Superior temporal gyrus (tissue), 1 donor: ENCODE results near the gene SLF2.

Experiments used
- DNase-seq: peaks from one replicate; pipeline ENCODE4 v3.0.0-alpha.2; 2016; ENCODE audit errors: extremely low spot score

SLF2 gene

DNA sequence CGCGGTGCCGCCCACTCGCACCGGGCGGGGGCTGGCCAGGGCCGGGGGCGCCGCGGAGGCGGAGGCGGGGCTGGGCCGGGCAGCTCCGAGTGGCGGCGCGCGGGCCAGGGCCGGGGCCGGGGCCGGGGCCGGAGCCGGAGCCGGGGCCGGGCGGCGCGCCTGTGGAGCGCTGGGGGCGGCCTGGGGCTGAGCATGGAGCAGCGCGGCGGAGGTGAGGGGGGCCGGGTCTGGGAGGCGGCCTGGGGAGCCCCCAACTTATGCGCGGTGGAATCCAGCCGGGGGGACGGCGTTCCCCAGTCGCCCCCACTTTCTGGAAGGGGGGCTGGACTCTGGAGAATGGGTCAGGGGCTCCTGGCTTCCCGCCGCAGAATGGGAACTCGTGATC lies 87.0 kb downstream of the SLF2 start, which contains the start of gene LZTS2:
Gene LZTS2, plus strand, starts transcription at position 67 of the 385 bp plus-strand sequence. CDS start 2,731 bp downstream, outside the sequence.
- no peak for DNase-seq

GRCh38 chr10:101000127-101000914 lies 87.6 kb downstream of the SLF2 start:
- DNase-seq = peak; percentile 45

DNA sequence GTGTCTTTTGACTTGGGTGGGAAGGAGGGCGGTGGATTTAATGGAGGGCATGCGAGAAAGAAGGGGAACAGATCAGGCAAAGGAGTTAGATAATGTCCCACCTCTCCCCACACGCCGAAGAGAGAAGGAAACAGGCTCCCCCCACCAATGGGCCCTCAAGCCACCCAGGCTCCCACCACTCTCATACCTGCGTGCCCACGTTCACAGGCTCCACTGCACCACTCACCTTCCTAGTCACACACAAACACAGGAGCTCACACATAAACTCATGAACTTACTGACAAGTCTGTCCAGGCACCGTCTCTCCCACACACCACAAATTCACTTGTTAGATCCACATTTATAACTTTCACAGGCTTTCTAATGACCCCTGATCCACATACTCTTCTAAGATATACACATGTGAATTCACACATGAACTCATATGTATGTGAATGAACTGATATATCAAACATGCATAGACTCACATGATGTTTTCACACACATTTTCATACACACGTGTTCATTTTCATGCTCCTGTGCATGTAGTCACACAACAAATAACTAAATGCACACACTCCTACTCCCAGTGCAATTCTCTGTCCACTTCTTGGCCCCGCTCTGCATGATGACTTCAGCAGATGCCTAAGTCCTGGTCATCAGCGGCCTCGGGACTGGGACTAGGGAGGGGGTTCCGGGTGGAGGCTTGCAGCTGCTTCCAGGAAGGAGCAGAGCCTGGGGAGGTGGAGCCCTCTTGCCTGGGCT lies 88.3 kb downstream of the SLF2 start:
- peak; percentile 85 for DNase-seq

GRCh38 chr10:101001659-101002035 lies 88.9 kb downstream of the SLF2 start:
- no peak for DNase-seq

- no peak for DNase-seq
Measured at GRCh38 chr10:101002456-101002855, 89.7 kb downstream of the SLF2 start.

GRCh38 chr10:101003639-101004206 lies 91.0 kb downstream of the SLF2 start:
- no peak for DNase-seq

DNA sequence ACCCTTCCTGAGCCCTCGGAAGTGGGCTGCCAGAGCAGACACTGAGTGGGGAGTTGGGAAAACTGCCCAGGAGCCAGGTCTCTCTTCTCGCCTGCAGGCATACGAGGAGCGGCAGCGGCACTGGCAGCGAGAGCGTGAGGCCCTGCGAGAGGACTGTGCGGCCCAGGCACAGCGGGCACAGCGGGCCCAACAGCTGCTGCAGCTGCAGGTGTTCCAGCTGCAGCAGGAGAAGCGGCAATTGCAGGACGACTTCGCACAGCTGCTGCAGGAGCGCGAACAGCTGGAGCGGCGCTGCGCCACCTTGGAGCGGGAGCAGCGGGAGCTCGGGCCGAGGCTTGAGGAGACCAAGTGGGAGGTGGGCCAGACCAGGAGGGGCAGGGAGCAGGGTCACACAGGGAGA lies 92.6 kb downstream of the SLF2 start:
- no peak for DNase-seq

GRCh38 chr10:101005869-101006567 lies 93.3 kb downstream of the SLF2 start:
- DNase-seq = no peak

GRCh38 chr10:101006593-101007098 lies 93.9 kb downstream of the SLF2 start:
- DNase-seq = no peak

GRCh38 chr10:101007099-101007711 lies 94.4 kb downstream of the SLF2 start:
- peak; percentile 40 for DNase-seq

DNA sequence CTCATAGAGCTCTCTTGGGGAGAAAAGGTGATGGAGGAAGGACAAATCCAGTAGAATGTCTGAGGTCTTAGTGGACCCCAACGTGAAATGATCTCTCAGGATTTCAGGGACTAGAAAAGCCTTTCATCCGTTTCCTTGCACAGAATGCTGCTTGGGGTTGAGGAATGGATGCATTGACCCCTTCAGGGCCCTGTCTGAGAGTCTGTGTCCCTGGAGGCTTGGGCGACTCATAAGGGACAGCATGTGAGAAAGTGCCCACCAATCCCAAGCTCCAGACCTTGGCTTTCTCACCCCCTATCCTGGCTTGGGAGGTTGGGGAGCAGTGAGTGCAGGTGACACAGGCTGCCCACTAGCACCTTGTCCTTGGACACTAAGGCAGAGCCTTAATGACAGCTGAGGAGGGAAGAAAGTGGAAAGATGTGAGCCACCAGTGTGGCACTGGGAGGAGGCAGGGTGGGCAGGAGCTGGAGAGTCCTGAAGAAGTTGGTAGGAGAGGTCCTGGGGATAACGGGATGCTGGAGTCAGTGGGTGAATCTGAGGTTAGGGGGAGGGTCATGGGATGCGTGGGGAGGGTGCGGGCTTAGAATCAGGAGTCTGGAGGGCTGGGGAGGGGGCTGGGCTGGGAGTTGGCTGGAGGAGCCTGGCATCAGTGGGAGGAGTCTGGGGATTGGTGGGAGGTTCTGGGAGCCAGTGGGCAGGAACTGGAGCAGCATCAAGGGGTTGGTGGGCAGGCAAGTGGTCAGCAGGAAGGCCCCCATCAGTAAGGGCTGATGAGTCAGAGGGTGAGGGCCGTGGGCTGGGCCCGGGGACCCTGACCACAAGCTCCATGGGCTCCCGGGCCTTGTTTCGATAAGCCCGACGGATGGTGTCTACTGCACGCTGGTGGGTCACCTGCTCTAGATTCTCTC lies 95.4 kb downstream of the SLF2 start:
- no peak for DNase-seq

- DNase-seq = peak; percentile 92
Measured at GRCh38 chr10:101008823-101009423, 96.2 kb downstream of the SLF2 start.

GRCh38 chr10:101010329-101010728 lies 97.6 kb downstream of the SLF2 start:
- no peak for DNase-seq

- no peak for DNase-seq
Measured at GRCh38 chr10:101011517-101012423, 99.0 kb downstream of the SLF2 start.

DNA sequence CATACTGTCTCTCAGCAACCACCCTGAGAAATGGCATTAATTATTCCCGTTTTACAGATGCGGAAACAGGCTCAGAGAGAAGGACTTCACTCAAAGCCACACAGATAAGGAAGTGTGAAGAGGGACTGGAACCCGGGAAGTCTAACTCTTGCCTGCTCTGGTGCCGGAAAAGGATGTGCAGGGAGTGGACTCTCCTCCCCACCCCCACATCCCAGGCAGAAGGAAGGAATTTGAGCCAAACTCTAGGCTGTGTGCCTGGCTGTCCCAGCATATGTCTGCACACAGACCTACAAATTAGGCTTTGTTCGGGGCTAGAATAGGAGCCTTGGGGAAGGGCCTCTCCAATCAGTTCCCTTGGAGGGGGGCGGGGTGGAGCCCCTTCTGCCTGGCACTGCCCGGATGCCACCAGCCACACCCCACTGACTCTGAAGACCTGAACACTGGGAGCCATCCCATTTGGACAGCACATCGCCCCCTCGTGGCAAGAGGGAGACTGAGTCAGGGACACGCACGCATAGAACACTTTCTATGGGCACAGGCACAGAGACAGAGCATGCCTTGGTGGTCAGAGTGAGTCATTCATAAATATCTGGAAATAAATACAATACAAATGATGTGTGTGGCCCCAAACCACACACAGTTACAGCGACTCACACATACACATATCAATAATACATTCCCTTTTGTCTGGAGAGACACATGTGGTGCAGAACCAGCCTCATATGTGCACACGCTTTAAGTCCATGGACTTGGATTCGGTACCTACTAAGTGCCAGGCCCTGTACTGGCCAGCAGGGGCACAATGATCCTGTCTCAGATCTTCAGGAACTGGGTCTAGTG lies 100.0 kb downstream of the SLF2 start:
- peak; percentile 98 for DNase-seq

GRCh38 chr10:101013365-101013825 lies 100.6 kb downstream of the SLF2 start:
- no peak for DNase-seq

- DNase-seq = peak; percentile 95
Measured at GRCh38 chr10:101014230-101014884, 101.6 kb downstream of the SLF2 start.
